A673 (cell line): ENCODE measurements around the gene PRDM1. TPM values are rescaled to one million over a fixed set of nuclear protein-coding genes. Genes with fewer than 3 reads are reported as not detected.

ENCODE experiments used
- BruUV-seq: library from RNA; stranded (reverse); fragments of 400-500 nt; replicated peaks from 2 replicates; lab custom pipeline; 2021; lab: Mats Ljungman, UMichigan
- CTCF ChIA-PET: fragments of 300-600 bp; sonication (Branson Sonifier 250); formaldehyde crosslinking; loops from one replicate; lab custom pipeline; 2022; ENCODE audit warnings: antibody characterized with exemption; lab: Charles Lee
- POLR2A ChIA-PET: fragments of 300-600 bp; sonication (Branson Sonifier 250); formaldehyde crosslinking; loops from one replicate; lab custom pipeline; 2022; ENCODE audit warnings: antibody characterized with exemption; ENCODE audit not compliant: low non-redundant PET; lab: Charles Lee
- DNase-seq: peaks from one replicate; pipeline ENCODE4 v3.0.0-alpha.2; 2015; ENCODE audit warnings: low spot score
- H3K27ac ChIP-seq: fragments of 200-600 bp; sonication (generic); 2 replicates; pipeline ENCODE4 v1.5.1; 2016; ENCODE audit warnings: mixed run types, low read depth, mild to moderate bottlenecking, mixed read lengths, antibody characterized with exemption, low read length; ENCODE audit not compliant: poor library complexity, severe bottlenecking
- H3K27me3 ChIP-seq: fragments of 200-600 bp; sonication (generic); replicated peaks from 2 replicates; pipeline ENCODE4 v1.6.1; 2017; ENCODE audit warnings: mixed run types, low read depth, mild to moderate bottlenecking, mixed read lengths, antibody characterized with exemption, low read length; ENCODE audit not compliant: insufficient read depth, poor library complexity
- H3K36me3 ChIP-seq: fragments of 200-600 bp; sonication (generic); 2 replicates; pipeline ENCODE4 v1.6.1; 2016; ENCODE audit warnings: mixed run types, mild to moderate bottlenecking, mixed read lengths, antibody characterized with exemption, low read length; ENCODE audit not compliant: insufficient read depth, poor library complexity, severe bottlenecking
- H3K4me1 ChIP-seq: fragments of 200-600 bp; sonication (generic); 2 replicates; pipeline ENCODE4 v1.6.1; 2017; ENCODE audit warnings: mixed run types, mild to moderate bottlenecking, mixed read lengths, antibody characterized with exemption, low read length; ENCODE audit not compliant: insufficient read depth, poor library complexity, severe bottlenecking
- H3K4me3 ChIP-seq: fragments of 200-600 bp; sonication (generic); 2 replicates; pipeline ENCODE4 v1.5.1; 2016; ENCODE audit warnings: low read depth, mixed run types, mild to moderate bottlenecking, mixed read lengths, low read length; ENCODE audit not compliant: poor library complexity, severe bottlenecking
- H3K9me3 ChIP-seq: fragments of 200-600 bp; sonication (generic); 2 replicates; pipeline ENCODE4 v1.6.1; 2016; ENCODE audit warnings: mixed run types, low read depth, mild to moderate bottlenecking, mixed read lengths, antibody characterized with exemption, low read length; ENCODE audit not compliant: poor library complexity, severe bottlenecking
- CTCF ChIP-seq: fragments of 300-800, 200-600 bp; sonication (generic); conservative IDR thresholded peaks from 2 replicates; pipeline ENCODE4 v1.5.1; 2017; ENCODE audit warnings: low read depth, mild to moderate bottlenecking, antibody characterized with exemption, low read length, moderate library complexity, mixed read lengths
- EZH2 ChIP-seq: fragments of 200-600 bp; sonication (generic); IDR thresholded peaks from 2 replicates; pipeline ENCODE4 v1.6.1; 2017; ENCODE audit warnings: borderline replicate concordance, low read depth, mild to moderate bottlenecking, mixed read lengths, antibody characterized with exemption, low read length; ENCODE audit not compliant: poor library complexity, severe bottlenecking
- intact Hi-C: fragments of 100-400 bp; cut with micrococcal nuclease; formaldehyde crosslinking; loops from one replicate; pipeline ENCODE4 v1.10.0; 2022; ENCODE audit not compliant: unreplicated experiment
- total RNA-seq: library from RNA; stranded (reverse); gene quantifications from 2 replicates; pipeline ENCODE4 v1.2.3, GENCODE V29; 2021

The PRDM1 gene
- total RNA-seq, 1 experiment from 2014 or later = not detected

DNA sequence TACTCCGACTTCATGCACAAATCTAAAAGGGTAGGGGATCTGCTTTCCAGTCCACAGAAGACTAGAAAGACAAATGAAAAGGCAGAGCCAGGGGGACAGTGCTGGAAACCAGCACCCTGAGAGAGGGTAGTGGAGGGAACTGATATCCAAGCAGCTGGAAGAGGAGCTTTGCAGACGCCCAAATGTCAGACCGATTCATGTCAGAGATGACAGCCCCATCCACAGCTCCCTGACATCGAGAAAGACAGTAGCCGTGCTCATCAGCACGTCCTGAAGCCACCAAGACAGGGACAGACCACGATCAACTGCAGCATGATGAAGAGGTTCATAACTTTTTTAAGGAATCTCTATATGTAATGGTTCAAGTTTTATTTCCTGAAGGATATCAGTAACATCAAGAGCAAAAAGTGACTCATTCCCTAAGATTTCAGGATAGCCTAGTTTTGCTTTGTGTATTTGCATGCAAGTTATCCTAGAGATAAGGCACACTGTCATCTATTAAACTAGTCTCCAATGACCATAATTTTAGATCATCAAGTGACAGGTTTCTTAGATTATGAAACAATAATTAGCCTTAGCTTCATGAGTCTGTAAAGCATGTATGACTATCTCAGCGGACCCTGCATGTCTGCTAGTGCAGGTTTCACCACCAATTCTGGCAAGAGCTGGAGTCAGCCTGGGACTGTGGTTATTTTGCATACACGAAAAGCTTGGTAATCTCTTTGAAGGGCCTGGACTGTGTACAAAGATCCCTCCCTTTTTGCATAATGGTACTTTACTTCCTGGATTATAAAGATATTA lies 43.0 kb downstream of the PRDM1 start:
- Histone ChIP-seq H3K36me3 (no peaks in the 10 kb centered on the region), H3K9me3 (no peaks in the 10 kb centered on the region), H3K4me1 (peaks cover 13% of the 10 kb centered on the region), H3K4me3 (no peak overlapping the region), H3K27ac (no peak overlapping the region), H3K27me3 (no peaks in the 10 kb centered on the region)
- ChIA-PET POLR2A (no interaction called here), CTCF (no interaction called here)
- no TSS peak for BruUV-seq
- no peak for TF ChIP-seq CTCF
- no peak for TF ChIP-seq EZH2
- peak; percentile 20 for DNase-seq
- intact Hi-C loops = no loop called here

DNA sequence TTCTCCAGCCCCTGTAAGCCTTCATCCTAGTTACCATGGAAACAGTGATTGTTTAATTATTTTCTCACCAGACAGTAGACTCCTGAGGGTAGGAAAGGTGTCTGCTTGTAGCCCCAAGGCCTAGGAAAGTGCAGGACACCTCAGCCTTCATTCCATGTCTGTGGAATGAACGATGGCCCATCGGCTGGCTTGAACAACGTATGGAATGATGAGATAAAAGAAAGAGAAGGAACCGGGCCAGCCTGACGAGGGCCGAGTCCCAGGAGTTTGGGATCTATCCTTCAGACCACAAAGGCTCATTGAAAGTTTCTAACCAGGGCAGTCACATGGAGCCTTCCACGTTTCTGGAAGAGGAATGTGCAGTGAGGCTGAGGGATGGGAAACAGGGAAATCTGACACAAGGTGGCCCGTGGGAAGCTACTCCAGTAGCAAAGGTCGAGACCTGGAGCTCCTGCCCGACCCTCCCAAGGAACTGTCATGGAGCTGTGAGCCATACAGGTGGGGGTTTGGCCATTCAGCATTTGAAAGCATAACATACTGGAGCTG lies 46.1 kb downstream of the PRDM1 start:
- H3K4me1 ChIP-seq = peaks cover 13% of the 10 kb centered on the region
- H3K9me3 ChIP-seq = no peaks in the 10 kb centered on the region
- ChIA-PET POLR2A (no interaction called here), CTCF (no interaction called here)
- DNase-seq = no peak
- TF ChIP-seq EZH2 (no peak), CTCF (no peak)
- H3K27ac ChIP-seq = no peak overlapping the region
- intact Hi-C loops = no loop called here
- no TSS peak for BruUV-seq
- no peak overlapping the region for H3K4me3 ChIP-seq
- H3K36me3 ChIP-seq = no peaks in the 10 kb centered on the region
- no peaks in the 10 kb centered on the region for H3K27me3 ChIP-seq

GRCh38 chr6:106133040-106133439 lies 46.9 kb downstream of the PRDM1 start:
- Histone ChIP-seq H3K4me3 (no peak overlapping the region), H3K9me3 (no peaks in the 10 kb centered on the region), H3K27me3 (no peaks in the 10 kb centered on the region), H3K4me1 (peaks cover 13% of the 10 kb centered on the region), H3K36me3 (no peaks in the 10 kb centered on the region), H3K27ac (no peak overlapping the region)
- no TSS peak for BruUV-seq
- ChIA-PET CTCF (no interaction called here), POLR2A (no interaction called here)
- intact Hi-C loops = no loop called here
- no peak for TF ChIP-seq EZH2
- no peak for TF ChIP-seq CTCF
- peak; percentile 61 for DNase-seq
